GM23248 (cell line): ENCODE data around the gene ITPRIP.

ENCODE experiments used
- EZH2 ChIP-seq: fragments of 200-600 bp; sonication (generic); IDR thresholded peaks from 2 replicates; pipeline ENCODE4 v1.6.1; 2018; ENCODE audit warnings: antibody characterized with exemption, mild to moderate bottlenecking; ENCODE audit not compliant: insufficient read depth, poor library complexity, severe bottlenecking
- EZH2phosphoT487 ChIP-seq: fragments of 200-600 bp; sonication (generic); IDR thresholded peaks from 2 replicates; pipeline ENCODE4 v1.6.1; 2018; ENCODE audit warnings: antibody characterized with exemption, moderate library complexity, mild to moderate bottlenecking, low read depth; ENCODE audit not compliant: insufficient read depth

DNA sequence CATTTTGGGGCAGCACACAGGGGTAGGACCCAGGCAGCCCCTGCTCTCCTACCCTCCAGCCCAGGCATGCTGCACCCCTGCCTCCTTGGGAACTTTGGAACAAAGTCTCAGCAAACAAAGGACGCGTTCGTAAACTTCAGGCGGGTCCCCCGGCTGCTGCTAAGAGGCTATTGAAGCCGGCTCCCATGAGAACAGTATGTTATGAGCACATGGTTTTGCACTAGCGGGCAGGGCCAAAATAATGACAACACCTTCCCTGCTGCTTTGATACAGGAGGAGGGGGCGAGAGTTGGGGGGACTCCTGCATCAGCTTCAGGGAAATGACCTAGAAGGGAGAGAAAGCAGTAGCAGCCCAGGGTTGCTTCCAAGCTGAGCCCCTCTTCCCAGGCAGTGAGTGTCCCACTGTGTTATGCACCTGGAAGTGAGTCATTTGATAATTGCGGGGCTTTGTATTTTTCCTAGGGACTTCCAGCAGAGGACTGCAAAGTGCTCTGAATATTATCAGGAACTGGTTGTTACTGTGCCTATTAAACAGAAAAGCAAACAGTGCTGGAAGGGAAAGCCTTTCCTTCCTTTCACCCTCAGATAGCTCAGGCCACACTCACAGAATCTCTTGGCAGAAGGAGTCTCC is 6.9 kb downstream of the ITPRIP start:
- TF ChIP-seq EZH2, result no peak
- no peak for TF ChIP-seq EZH2phosphoT487
